ENCODE measurements around the gene PTCD1. TPM values are rescaled to one million over a fixed set of nuclear protein-coding genes. Genes with fewer than 3 reads are reported as not detected.

PTCD1 gene
- total RNA-seq, 4 donors from 2014 or later = 3.5 to 9.5 (median 5.4) TPM

GRCh38 chr7:99374111-99375064, 64.2 kb downstream of the PTCD1 start, which contains the start of gene ARPC1B:
Gene ARPC1B, plus strand, starts transcription at chr7:99374730. Its CDS starts 10,985 bp downstream, at chr7:99385715.
- DNase-seq (ENCODE audit: low spot score) = peak; percentile 57
- TF ChIP-seq, protein P1, sequence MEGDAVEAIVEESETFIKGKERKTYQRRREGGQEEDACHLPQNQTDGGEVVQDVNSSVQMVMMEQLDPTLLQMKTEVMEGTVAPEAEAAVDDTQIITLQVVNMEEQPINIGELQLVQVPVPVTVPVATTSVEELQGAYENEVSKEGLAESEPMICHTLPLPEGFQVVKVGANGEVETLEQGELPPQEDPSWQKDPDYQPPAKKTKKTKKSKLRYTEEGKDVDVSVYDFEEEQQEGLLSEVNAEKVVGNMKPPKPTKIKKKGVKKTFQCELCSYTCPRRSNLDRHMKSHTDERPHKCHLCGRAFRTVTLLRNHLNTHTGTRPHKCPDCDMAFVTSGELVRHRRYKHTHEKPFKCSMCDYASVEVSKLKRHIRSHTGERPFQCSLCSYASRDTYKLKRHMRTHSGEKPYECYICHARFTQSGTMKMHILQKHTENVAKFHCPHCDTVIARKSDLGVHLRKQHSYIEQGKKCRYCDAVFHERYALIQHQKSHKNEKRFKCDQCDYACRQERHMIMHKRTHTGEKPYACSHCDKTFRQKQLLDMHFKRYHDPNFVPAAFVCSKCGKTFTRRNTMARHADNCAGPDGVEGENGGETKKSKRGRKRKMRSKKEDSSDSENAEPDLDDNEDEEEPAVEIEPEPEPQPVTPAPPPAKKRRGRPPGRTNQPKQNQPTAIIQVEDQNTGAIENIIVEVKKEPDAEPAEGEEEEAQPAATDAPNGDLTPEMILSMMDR (IDR thresholded peaks at IDR 0.05) = no peak
- peak; percentile 73 for ATAC-seq (ENCODE audit: low FRiP score)

DNA sequence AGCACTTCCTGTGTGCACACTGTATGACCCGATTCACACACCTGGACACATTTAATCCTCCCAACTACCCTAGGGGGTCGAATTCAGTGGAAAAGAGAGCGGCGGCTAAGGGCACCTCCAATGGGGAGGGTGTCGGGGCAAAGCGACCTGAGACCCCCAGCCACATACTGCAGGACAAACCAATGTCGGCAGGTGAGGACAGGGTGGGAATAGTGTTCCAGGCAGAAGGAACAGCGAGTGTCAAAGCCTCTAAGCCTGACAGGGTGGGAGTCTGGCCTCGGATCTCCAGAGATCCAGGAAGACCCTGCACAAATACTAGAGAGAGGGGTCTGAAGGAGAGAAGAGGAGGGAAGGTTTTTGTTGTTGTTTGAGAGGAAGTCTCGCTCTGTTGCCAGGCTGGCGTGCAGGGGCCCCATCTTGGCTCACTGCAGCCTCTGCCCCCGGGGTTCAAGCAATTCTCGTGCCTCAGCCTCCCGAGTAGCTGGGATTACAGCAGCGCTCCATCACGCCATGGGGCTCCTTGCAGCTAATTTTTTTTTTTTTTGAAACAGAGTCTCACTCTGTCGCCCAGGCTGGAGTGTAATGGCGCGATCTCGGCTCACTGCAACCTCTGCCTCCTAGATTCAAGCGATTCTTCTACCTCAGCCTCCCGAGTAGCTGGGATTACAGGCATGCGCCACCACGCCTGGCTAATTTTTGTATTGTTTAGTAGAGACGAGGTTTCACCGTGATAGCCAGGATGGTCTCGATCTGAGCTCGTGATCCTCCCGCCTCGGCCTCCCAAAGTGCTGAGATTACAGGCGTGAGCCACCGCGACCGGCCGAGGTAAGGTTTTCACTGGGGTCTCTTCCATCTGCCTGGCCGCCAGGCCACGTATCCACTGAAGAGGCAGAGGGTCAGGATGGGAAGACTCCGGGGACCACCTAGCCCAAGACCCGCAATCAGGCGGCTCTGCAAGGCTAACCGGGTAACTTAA, 65.2 kb downstream of the PTCD1 start:
- ATAC-seq (ENCODE audit: low FRiP score) = no peak
- no peak for DNase-seq (ENCODE audit: low spot score)
- TF ChIP-seq, protein P1 (IDR thresholded peaks at IDR 0.05) = no peak

DNA sequence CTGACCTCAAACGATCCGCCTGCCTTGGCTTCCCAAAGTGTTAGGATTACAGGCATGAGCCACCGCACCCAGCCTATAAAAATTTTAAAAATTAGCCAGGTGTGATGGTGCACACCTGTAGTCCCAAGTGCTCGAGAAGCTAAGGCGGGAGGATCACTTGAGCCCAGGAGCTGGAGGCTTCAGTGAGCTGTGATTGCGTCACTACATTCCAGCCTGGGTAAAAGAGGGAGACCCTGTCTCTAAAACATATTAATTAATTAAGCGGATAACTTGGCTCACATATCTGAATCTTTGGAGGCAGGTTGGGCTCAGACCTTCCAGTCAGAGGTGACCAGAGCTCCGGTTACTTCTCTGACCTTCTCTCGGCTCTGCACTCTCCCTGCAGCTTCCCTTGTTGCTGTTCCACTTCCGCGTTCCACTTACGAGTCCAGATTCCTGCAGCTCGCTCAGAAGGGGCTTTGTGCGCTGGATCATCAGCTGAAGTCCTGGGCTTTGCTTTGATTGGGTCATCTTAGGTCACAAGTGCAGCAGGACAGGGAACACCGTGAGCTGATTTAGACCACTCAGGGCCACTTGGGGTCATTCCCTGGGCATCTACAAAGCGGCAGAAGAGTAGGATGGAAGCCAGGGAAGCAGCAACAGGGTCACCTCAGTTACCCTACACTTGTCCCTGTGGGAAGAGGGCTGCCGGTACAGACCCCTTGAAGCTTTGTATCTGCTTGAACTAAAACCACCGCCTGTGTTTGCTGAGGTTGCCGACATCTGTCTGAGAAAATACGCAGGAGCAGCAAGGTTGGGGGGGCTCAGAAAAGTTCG, 66.1 kb downstream of the PTCD1 start:
- ATAC-seq (ENCODE audit: low FRiP score) = peak; percentile 18
- DNase-seq (ENCODE audit: low spot score) = no peak
- TF ChIP-seq, protein P1 (IDR thresholded peaks at IDR 0.05) = no peak

DNA sequence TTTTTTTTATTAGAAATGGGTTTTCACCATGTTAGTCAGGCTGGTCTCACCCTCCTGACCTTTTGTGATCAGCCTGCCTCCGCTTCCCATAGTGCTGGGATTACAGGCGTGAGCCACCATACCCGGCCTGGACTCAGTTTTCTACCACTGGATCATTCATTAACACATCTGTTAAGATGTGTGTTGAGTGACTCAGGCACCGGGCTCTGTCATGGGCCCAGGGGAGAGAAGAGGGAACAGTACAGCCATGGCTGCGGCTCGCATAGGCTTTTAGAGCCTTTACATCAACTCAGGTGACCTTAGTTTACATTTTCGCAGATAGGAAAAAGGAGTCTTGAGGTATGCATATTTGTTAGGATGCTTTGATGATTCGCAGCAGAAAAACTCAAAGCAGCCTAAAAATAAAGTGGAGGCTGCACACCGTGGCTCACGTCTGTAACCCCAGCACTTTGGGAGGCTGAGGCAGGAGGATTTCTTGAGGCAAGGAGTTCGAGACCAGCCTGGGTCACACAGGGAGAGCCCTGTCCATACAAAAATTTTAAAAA, 67.2 kb downstream of the PTCD1 start:
- DNase-seq (ENCODE audit: low spot score) = no peak
- no peak for ATAC-seq (ENCODE audit: low FRiP score)
- TF ChIP-seq, protein P1 (IDR thresholded peaks at IDR 0.05) = no peak

GRCh38 chr7:99369767-99370391, 68.7 kb downstream of the PTCD1 start:
- no peak for ATAC-seq (ENCODE audit: low FRiP score)
- DNase-seq (ENCODE audit: low spot score) = no peak
- TF ChIP-seq, protein P1 (IDR thresholded peaks at IDR 0.05) = no peak
